GM12892 (cell line): ENCODE data around the gene MPC1.

ENCODE experiments used
- POLR2A ChIP-seq: IDR thresholded peaks from 2 replicates; pipeline ENCODE4 v1.6.1; 2011; ENCODE audit warnings: low read depth, low read length, control low read depth
- TAF1 ChIP-seq: IDR thresholded peaks from 2 replicates; pipeline ENCODE4 v1.6.1; 2011; ENCODE audit warnings: low read depth, mild to moderate bottlenecking, control low read depth, low read length, borderline replicate concordance

- TF ChIP-seq TAF1 (no peak), POLR2A (no peak)
Observed at GRCh38 chr6:166318227-166318626, 64.5 kb downstream of the MPC1 start.
